NCI-H526 treated with DMSO at 0.1 percent for 48 hours (cell line): ENCODE measurements around the gene RPAP3.
A peak's percentile ranks its signal among the peaks of the same experiment; 100 is the strongest.

ENCODE experiments used
- DNase-seq: peaks from one replicate; lab custom pipeline; 2025; lab: John Stamatoyannopoulos, UW

Gene RPAP3, protein sequence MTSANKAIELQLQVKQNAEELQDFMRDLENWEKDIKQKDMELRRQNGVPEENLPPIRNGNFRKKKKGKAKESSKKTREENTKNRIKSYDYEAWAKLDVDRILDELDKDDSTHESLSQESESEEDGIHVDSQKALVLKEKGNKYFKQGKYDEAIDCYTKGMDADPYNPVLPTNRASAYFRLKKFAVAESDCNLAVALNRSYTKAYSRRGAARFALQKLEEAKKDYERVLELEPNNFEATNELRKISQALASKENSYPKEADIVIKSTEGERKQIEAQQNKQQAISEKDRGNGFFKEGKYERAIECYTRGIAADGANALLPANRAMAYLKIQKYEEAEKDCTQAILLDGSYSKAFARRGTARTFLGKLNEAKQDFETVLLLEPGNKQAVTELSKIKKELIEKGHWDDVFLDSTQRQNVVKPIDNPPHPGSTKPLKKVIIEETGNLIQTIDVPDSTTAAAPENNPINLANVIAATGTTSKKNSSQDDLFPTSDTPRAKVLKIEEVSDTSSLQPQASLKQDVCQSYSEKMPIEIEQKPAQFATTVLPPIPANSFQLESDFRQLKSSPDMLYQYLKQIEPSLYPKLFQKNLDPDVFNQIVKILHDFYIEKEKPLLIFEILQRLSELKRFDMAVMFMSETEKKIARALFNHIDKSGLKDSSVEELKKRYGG

DNA sequence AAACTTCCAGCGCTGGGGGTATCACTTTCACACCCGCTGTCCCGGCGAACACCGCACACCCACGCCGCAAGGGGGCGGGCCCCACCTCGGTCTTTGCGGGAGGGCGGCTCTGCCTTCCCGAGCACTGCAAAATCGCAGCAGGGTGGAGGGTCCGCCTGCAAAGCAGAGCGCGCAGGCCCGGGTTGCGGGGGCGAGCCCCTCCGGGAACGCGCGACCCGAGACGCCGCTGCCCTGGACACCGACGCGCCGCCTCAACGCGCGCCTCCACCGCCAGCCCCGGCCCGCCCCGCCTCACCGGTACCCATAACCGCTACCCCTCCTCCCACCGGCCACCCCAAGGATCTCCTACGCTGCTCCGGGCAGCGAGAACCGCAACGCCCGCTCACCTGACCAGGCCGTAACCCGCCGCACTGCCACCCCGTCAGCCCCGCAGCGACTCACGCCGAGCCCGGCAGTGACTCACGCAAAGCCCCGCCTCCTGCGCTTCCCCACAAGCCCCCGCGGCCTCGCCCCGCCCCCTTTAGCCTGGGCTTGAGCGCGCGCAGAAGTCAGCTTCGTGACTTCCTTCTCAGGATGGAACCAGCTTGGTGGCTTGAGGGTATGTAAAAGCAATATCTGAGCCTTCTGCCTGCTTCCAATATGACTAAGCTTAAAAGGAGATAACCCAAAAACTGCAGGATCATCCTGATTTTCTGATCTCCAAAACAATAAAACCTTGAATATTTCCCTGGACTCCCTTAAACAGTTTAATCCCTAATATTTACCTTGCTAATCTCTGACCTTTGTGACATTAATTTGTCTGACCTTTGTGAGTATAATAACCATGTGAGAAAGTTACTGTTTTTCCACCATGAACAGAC, at the start of gene RPAP3:
RPAP3 (minus strand) TSS at position 465 of the 860 bp plus-strand sequence. CDS start 3,190 bp downstream, outside the sequence.
- peak; percentile 81 for DNase-seq

DNA sequence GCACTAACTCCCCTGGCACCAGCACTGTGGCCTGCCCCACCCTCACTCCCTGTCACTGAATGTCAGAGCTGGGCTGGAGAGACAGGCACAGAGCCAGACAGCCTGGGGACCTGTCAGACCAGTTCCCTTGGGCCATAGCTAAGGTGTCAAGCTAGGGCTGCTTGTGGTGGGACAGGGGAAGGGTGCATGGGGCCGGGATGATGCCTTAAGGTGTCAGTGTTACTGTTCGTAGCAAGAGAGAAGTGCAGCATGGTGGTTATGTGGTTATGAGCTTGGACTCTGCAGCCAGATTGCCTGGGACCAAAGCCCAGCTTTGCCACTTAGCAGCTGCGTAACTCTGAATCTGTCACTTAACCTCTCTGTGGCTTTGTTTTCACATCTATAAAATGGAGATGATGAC, 49.1 kb upstream of the RPAP3 start:
- no peak for DNase-seq

DNA sequence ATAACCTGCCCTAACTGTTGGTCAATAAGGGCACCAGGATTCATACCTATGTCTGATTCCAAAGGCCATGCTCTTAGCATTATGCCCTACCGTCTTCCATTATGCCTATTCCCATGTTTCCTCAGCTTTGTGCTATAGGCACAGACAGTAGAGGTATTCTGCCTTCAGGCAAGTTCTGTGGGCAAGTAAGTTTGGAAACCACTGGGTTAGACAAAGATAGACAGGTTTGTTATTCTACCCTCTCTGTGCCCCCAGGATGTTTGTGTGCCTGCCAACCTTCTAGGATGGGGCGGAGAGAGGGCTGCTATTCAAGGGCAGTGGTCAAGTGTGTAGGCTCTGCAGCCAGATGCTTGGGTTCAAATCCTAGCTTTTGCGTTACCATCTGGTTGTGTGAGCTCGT, 48.3 kb upstream of the RPAP3 start:
- no peak for DNase-seq

DNA sequence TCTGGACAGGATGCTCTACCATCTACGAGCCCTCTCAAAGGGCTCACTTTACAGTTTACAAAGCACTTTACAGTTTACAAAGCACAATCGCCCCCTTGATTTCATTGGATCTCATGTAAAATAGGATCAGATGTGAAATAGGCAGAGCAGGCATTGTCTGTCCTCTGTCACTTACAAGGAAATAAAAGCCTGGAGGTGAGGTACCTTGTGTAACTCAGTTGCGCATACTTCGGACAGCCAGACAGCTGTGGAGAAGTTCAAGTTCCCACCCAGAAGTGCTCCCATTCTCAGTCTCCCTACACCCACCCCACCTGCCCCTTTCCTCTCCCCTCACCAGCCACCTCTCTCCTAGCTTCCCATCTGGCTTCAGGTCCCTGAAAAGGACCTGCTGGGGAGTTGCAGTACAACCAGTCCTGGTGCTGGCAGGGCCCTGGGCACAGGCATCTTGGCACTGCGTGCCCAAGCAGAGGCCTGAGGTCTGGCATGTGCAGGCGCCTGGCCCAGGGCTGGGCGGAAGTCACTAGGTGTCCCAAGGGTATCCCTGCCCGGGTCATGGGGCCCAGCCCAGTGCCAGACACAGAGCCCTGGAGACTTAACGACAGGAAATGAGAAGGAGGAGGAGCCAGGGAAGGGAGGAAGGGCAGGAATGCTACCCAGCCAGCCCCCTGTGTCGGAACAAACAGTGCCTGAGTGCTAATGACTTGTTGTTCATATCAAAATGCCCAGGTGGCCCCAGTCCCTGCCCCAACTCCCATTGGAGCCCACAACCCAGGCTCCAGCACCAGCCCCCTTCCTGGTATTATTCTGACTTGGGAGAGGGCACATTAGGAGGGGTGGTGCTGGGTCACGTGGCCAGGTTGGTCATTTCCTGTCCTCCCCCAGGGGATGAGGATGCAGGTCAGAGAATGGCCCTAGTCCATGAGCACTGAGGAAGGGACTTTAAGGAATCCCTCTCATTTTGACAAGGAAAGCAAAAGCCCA, 47.5 kb upstream of the RPAP3 start:
- DNase-seq = no peak

DNA sequence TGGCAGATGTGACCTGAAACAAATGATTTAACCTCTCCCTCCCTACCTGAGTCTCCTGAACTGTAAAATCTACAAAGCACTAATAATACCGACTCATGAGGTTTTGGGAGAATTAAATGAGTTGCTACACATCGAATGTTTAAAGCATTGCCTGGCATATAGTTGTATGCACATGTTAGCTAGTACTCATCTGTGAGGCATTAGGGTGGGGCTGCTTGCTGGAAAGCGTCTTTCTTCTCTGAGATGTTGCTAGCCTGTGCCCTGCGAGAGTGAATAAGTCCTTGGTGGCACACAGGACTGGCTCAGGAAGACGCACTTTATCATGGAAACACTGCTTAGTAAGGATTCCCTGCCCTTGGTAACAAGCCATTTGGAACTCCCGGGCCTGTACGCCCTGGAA, 46.7 kb upstream of the RPAP3 start:
- no peak for DNase-seq

DNA sequence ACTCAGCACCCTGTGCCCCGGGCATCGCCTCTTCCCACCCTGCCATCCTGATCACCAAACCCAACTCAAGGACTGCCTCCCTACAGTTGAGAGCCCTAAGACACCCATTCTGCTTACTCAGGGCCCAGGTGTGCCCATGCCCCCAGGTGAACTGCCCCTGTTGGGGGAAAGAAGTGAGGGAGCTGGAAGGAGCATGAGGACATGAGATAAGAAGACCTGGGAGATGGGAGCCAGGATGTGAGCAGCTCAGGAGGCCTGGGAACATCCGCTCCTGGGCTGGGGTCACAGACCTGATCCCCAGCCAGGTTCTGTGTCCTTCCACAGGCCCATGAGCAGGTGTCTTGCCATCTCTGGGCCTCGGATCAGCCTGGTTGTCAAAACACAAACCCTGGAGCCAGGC, 46.3 kb upstream of the RPAP3 start:
- no peak for DNase-seq

DNA sequence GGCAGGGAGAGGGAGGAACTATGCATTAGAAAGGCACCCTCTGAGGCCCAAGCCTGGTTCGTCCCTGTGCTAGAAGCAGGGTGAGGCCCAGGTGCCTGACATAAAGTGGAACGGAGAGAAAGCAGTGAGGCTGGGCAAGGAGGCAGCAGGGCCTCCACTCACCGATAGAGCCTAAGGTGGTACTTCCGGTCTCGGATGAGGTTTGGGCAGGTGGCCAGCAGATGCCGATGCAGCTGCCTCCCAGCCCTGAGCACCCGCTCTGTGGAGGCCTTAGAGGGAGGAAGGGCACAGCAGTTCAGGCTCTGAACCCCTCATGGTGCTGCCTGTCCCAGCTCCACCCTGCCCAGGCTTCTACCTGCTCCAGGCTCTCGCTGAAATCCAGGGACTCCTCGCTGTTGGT, 45.7 kb upstream of the RPAP3 start:
- no peak for DNase-seq

DNA sequence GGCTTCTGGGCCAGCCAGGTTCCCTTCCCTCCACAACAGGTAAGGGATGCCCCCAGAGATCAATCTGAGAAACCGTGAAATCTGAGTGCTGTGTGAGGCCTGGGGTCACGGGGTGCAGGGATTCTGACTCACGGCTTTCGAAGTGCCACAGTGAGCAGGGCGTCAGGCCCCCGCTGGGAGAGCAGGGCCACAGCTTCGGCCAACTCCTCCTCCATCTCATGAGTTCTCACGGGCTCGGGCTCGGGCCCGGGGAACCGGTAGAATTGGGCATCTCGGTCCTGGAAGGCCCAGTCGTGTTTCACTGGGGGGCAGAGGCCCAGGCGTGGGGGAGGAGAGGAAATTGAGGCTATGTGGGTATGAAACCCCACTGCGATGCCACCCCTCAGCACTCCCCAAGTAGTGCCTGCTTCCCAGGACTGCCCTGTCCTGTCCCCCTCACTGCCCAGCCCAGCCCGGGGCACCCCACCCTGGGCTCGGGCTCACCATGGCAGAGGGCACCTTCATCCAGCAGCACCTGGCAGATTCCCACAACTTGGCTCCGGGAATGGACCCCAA, 45.2 kb upstream of the RPAP3 start:
- DNase-seq = no peak

DNA sequence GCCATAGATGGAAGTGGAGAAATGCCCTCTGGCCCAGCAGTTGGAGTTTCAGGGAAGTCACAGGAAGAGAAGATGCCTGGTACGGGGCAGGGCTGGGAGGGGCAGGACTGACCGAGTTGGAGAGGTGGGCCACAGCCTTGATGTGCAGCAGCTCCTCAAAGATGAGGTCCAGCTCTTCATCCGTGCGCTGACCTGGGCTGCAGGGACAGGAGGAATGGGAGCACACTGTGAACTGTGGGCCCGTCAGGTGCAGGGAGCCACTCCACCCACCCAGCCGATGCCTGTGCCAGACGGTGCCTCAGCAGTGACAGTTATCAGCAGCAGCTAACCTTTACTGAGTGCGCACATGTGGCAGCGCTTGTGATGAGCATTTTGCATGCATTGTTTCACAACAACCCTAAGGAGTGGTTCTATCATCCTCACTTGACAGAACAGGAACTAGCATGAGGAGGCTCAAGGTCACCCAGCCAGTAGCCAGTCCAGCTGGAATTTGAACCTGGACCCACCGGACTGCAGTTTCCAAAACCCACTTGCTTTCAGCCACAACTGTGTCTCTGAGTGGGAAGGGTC, 44.5 kb upstream of the RPAP3 start:
- no peak for DNase-seq

DNA sequence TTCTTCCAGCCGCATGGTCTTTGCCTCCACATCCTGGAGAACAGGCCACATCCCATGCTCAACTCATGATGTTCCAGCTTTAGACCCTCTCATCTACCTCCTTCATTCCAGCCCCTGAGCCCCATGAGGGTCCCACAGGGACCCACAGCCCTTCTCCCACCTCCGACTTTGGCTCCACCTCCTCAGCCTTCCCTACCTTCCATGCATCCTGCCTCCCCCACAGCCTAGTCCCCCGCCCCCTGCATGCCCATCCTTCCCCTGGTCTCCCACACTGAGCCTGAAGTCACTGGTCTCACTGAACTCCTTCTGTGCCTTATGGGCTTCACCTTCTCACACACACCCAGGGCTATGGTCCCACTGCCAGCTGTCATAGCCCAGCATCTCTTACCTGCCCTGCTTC, 43.1 kb upstream of the RPAP3 start:
- DNase-seq = no peak

DNA sequence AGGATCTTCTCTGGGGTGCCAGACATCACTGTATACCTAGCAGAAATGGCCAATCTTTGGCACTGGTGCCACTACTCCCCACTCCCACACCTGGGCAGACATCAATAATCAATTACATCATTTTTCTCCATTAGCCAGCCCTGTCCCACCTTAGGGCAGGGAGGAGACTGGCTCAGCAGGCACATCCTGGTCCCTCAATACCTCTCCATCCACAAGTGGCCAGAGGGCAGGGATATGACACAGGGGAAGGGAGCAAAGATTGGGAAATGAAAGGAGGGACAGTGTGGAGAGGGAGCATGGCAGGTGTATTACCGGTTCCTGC, 42.6 kb upstream of the RPAP3 start:
- no peak for DNase-seq

DNA sequence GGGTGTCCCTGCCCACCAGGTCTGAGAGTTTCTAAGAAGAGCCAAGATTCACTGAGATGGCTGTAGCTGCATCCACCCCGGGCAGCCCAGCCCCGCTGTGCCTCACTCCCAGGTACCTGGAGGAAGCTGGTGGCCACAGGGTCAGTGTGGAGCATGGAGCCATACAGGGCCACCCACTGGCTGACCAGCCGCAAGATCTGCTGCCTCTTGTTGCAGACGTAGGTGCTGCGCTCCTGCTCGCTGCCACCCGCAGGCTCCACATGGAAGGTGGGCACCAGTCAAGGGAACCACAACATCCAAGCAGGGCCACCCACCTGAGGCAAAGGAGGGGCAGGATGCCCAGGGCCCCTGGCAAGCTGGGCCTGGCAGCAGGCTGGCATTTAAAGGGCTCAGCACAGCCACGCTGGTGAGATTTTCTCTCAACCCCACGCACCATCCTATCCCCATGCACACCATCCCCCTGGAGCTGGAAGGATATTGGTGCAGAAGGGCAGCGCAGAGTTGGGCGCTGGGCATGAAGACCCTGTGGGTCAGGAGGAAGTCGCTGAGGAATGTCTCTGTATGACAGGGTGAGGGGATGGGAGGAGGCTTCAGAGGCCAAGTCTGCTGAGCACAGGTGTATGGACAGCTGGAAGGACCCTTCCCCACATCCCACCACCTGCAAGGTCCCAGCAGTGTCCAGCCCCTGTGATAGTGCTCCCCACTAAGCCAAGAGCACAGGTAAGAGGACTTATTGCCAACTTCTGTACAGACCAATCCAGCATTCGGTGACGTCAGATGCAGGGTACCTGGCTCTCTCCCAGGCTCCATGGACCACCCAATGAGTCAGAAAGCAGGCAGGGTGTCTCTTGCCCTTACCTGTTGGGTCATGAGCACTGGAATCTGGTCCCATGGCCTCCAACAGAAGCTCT, 42.0 kb upstream of the RPAP3 start:
- DNase-seq = no peak

DNA sequence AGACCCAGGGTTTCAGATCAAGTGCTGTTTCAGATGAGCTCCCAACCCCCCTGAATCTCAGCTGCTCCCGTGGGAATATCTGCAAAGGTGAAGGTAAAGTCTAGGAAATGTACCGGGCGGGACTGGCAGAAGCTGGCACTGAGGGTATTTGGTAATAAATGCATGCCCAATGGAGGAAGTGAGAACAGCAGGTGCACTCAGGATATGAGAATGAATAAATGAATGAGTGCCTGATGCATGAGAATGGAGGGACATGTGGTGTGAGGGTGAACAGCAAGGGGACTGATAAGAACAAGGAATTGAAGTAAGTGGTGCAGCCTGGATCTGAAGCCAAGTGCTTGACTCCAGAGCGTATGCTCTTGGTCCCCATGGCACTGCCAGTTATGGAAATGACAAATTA, 41.3 kb upstream of the RPAP3 start:
- DNase-seq = no peak

DNA sequence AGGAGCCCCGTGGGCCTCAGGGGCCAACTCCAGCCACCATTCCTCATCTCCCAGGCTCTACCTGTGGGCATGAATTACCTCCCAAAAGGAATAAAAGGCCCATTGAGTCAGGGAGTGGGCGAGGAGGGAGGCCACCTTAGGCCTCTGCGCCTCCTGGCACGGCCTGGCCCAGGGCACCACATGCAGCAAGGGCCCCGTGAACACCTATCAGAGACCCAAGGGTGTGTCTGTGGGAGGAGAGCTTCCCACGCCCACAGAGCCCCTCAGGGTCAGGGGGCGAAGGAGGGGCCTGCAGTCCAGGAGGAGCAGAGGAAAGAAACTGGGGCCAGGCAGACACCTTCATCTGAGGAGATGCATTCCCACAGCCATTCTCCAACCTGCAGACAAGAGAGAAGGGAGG, 40.7 kb upstream of the RPAP3 start:
- no peak for DNase-seq

DNA sequence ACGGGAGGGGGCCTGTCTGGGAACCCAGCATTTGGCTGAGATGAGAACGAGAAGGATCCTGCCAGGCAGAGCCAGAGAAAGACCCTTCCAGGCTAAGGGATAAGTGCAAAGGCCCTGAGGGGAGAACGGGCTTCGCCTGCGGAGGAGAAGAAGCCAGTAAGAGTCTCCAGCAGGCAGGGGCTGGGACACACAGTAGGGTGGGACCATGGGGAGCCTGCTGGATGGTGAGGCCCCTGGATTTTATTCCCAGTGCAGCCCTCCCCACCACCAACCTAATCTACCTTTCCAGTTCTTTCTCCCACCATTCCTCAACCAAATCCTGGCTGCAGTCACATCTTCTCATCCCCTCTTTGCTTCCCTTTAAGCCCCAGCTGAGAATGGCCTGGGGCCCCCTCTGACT, 40.2 kb upstream of the RPAP3 start:
- DNase-seq = no peak

DNA sequence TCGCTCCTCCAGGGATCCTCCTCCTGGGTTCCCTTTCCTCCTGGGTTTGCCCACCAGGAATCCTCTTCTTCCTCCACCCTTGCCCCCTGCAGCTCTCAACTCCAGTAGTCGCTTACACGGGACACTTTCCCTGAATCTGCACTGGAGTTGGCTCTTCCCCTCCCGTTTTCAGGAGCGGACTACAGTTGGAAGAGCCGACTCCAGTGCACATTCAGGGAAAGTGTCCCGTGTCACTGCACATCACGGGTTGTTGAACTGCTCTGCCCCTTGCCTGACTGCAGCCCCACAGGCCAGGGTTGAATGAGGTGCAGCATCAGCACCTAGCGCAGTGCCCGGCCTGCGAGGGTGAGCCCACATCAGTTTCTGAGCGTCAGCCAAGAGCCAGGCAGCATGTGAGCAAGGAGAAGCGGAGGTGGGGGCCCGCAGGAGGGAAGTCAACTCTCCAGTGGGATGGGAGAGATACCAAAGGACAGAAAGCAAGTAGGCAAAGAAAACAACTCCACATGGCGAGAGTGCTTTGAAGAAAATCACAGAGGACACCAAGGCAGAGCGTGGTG, 39.7 kb upstream of the RPAP3 start:
- DNase-seq = no peak

DNA sequence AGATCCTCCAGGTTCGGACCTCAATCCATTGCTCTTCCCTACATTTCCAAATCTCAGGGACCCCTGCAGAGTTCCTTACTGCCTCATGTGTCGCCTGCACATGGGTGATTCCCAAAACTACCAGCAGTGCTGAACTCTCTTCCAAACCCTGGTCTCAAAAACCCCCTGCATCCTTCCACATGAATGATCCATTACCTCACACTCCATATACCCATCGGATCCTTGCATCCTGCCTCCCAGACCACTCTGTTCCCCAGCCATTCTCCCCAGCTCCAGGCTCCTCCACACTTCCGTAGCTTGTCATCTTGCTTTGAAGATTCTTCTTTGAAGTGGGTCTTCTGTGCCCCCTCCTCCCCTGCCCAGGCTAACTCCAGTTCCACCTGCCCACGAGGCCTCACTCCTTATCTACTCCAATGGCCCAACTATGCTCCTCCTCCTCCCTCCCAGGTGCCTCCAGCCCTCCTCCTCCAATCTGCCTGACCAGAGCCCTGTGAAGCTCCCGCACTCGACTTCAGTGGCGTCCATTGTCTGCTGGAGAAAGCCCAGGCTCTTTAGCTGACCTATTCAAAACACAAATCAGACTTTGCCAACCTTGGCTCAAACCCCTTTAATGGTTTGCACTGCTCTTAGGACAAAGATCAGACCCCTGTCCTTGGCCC, 39.1 kb upstream of the RPAP3 start:
- no peak for DNase-seq

DNA sequence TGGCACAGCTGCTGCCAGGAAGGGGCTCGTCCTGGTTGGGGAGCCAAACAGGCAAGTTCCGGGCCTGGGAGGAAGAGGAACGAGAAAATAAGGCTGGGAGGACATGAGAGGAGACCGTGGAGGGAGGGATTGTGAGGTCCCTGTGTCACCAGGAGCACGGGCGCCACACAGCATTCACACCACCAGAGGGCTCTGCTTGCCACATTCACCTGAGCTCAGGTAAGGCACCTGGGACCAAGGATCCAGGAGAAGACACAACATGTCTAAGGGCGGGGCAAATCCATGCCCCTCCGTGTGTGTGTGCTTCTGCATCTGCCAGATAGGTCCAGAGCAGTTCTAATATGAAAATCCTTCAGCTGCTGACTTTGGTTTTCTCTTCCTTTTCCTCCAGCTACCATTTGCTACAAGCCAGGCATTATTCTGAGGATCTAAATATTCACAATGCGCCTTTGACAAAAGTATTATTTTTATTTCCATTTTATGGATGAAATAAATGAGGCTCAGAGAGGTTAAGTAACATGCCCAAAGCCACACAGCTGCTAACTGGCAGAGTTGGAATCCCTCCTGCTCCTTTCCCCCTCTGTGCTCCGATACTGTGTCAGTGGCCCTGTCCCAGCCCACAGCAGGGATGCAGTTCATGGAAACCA, 38.3 kb upstream of the RPAP3 start:
- peak; percentile 71 for DNase-seq
